GM19193 (cell line): ENCODE results near the gene HPS4.

Experiments
- POLR2A ChIP-seq: IDR thresholded peaks from 4 replicates; pipeline ENCODE4 v1.6.1; 2011; ENCODE audit not compliant: insufficient read depth, insufficient read length; ENCODE audit errors: extremely low read depth

HPS4 gene

DNA sequence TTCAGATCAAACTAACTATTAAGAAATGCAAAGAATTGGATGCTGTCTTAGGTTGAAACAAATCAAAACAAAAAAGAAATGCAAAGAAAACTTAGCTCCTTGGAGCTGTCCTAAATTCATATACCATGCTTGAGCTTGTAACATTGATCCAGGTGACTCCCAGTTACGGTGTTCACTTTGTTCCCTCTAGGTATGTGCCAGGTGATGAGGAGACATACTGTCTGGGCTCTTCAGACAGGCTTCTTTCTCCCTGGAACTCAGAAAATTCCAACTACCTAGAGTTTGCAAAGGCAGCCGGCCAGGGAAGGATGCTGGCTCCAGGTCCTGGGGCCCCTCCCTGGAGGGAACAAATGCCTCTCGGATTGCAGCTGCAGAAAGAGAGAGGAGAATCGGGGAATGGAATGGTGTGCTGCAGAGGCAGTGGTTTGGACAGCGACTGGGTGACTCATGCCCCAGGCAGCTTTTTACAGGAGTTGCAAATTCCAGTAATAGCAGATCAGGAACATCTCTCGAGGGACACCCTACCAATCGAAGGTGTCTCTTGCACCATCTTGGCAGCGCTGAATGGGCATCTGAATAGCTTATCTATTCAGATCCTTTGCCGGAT lies 66.8 kb downstream of the HPS4 start:
- no peak for TF ChIP-seq POLR2A

DNA sequence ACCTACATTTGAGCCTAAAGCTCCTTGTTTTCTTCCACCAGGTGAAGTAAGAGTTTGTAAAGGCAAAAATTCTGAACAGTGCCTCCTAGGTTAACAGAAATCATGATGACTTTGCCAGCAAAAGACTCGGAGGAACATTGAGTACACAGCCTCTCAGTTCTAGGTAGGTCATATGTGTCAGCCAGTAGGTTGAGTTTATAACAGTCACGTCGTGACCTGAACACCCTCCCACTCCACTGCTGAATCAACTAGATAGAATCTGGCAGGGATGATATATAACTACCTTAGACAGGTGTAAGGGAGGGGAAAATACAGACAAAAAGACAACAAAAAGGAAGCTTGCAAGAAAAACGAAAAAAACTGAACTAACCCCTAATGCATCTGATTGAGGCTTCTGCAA lies 67.3 kb downstream of the HPS4 start:
- TF ChIP-seq POLR2A, result no peak

DNA sequence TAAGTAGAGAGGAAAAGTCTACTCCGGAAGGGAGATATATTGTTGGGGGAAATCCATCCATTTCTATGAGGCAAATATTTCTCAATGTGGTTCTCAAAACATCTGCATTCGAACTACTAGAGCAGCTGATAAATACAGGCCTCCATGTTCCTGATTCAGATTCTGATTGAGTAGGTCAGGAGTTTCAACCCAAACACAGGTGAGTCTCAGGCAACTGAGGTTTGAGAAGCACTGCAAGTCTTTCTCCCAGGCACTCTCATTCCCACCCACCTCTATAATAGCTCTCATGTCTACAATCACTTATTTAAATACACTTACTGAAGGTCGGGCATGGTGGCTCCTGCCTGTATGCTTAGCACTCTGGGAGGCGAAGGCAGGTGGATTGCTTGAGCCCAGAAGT lies 69.2 kb downstream of the HPS4 start:
- TF ChIP-seq POLR2A, result no peak

DNA sequence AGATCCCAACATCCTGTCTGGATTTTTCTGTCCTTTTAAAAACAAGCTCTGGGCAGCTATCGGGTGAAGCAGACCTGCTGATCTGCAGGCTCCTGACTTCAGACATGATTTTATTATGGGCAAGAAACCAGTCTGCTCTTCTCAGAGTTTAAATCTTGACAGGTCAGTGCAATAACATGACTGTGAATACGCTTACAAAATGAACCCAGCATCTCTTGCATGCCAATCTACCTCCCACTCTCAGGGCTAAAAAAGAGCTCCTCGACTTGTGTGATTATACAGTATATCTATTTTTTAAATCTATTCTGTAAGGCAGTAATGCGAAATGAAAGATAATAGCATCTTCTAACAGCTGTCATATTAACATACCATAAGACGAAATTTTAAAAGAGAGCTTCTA lies 73.2 kb downstream of the HPS4 start:
- no peak for TF ChIP-seq POLR2A

DNA sequence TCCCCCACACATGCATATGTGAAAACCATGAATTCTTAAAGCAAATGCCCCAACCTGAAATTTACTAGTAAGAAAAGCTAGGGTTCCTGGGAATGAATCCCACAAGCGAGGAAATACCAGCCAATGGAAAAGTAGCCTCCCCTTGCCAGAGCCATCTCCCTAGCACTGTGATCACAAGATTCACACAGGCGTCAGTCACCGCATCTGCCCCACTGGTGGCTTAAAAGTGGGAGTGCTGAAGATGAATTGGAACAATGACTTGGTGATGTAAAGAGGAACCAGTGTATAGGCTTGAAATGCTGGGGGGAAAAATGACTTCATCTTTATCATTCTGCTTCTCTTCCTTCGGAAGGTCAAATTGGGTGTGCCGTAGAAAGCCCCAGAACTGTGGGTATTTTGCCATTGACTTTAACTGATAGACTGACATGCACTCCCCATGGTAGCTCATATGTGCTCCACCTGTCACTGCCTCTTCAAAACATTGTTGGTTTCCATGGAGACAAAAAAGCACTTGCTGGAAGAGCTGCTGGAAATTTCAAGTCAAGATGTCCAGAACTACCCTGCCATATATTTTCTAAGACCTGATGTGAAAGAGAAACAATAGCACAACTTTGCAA lies 73.8 kb downstream of the HPS4 start:
- TF ChIP-seq POLR2A, result no peak

DNA sequence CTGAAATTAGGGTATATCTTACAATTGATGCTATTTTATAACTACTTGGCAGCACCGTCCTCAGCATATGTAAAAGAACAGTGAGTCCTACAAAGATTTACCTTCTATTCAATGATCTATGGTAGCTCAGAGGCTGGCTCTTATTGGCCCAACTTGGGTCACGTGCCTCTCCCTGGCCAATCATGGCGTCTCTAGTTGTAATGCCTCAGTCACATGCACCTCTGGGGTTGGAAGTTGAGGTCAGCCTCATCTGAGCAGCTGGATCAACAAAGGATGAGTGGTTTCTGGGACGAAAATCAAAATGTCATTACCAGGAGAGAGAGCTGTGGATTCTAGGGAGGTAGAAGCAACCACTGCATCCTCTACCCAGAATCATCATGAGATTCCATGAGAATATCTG lies 77.5 kb downstream of the HPS4 start:
- TF ChIP-seq POLR2A, result no peak

DNA sequence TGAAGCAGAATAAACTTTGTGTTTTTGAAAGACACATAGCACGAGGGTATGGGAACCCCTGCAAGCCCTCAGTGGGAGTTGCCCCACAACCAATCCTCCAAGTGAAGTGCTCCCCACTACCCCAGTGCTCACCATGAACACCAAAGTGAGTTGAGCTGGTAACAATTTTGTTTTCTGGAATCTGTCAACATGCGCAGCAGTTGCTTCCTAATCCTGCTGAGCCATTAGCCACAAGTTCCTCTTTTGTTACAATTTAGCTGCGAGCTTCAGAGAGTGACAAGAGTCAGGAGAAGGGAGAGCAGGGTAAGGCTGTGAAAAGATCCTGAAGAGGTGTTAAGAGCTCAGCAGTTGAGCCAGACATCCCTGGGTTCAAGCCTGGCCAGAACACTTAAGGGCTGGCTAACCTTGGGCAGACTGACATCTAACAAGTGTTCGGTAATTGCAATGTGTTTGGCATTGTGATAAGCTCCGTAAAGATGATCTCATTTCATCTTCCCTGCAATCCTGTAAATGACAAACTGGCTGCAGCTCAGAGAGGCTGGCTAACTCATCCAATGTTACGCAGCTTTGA lies 78.6 kb downstream of the HPS4 start:
- no peak for TF ChIP-seq POLR2A

DNA sequence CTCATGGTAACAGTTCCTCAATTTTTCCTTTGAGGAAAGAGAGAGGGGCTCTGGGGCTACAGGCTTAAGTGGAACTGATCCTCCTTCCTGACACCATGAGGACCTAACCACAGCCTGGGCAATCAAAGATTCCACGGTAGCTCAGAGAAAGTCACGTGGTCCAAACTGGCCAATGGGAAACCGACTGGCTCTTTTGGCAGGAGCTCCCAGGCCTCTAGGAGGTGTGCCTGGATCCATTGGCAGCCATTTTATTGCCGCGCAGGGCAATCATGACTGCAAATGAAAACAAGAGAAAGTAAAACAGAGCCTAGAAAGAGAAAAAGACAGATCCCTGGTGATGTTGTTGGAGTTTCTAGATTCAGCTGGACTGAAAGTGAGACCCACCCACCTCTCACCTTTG lies 81.9 kb downstream of the HPS4 start:
- TF ChIP-seq POLR2A, result no peak
